ENCODE data around the gene PHLDA1. TPM values are rescaled to one million over a fixed set of nuclear protein-coding genes. Genes with fewer than 3 reads are reported as not detected.

PHLDA1 gene
- total RNA-seq, 2 experiments from 2014 or later = 6.5 TPM

- H3K36me3 ChIP-seq (ENCODE audit: insufficient read depth, low read length) = no peaks in the 10 kb centered on the region
- peaks cover 31% of the 10 kb centered on the region for H3K4me1 ChIP-seq (ENCODE audit: insufficient read depth, low read length)
- no peaks in the 10 kb centered on the region for H3K9me3 ChIP-seq (ENCODE audit: control insufficient read depth in 1 of 2, insufficient read depth in 1 of 2, low read length in 2 of 2)
- H3K27ac ChIP-seq (ENCODE audit: low read depth in 1 of 2, low read length in 2 of 2) = no peak overlapping the region
- POLR2A ChIA-PET = interaction anchor here (0.6 to 3.6 kb wide), 5 partner anchors 13 to 553 kb away, joined by 3 to 28 read pairs (median 18); partner anchors contain the start of genes GLIPR1 and KRR1
- Mint-ChIP-seq H3K27me3 (no peaks in the 10 kb centered on the region), H3K27ac (peak overlapping the region; percentile 82), H3K4me1 (ENCODE audit: low read depth) (peaks cover 48% of the 10 kb centered on the region), H3K36me3 (ENCODE audit: low read depth) (no peaks in the 10 kb centered on the region), H3K9me3 (no peaks in the 10 kb centered on the region), H3K4me3 (peak overlapping the region; percentile 88)
- DNase-seq = no peak
- no peaks in the 10 kb centered on the region for H3K27me3 ChIP-seq (ENCODE audit: control insufficient read depth in 1 of 2, insufficient read depth in 2 of 2, low read length in 2 of 2)
- no peak for TF ChIP-seq CTCF (IDR thresholded peaks at IDR 0.05)
- H3K4me3 ChIP-seq (ENCODE audit: low read length) = no peak overlapping the region
- intact Hi-C loops (cut with DNase I, micrococcal nuclease) = loop anchor here in 1 of 2 experiments (10.0 kb wide), 1 partner anchor 329 kb away; no protein-coding TSS in a partner anchor
- CTCF ChIA-PET = interaction anchor here (0.9 kb wide), 2 partner anchors 86 to 507 kb away, joined by 3 read pairs; no protein-coding TSS in a partner anchor
- ATAC-seq (ENCODE audit: poor library complexity) = no peak
Observed at GRCh38 chr12:76033081-76034011, 1.8 kb upstream of the PHLDA1 start.

GRCh38 chr12:76032043-76032981 lies 736 bp upstream of the PHLDA1 start:
- no peaks in the 10 kb centered on the region for H3K36me3 Mint-ChIP-seq (ENCODE audit: low read depth)
- peaks cover 28% of the 10 kb centered on the region for H3K4me1 ChIP-seq (ENCODE audit: insufficient read depth, low read length)
- no peaks in the 10 kb centered on the region for H3K27me3 ChIP-seq (ENCODE audit: control insufficient read depth in 1 of 2, insufficient read depth in 2 of 2, low read length in 2 of 2)
- H3K27ac ChIP-seq (ENCODE audit: low read depth in 1 of 2, low read length in 2 of 2) = peak overlapping the region; percentile 69 to 88
- no peaks in the 10 kb centered on the region for H3K36me3 ChIP-seq (ENCODE audit: insufficient read depth, low read length)
- intact Hi-C loops (cut with DNase I, micrococcal nuclease) = loop anchor here in 1 of 2 experiments (10.0 kb wide), 1 partner anchor 328 kb away; no protein-coding TSS in a partner anchor
- H3K27me3 Mint-ChIP-seq = no peaks in the 10 kb centered on the region
- POLR2A ChIA-PET = interaction anchor here (0.6 to 4.2 kb wide), 16 partner anchors 8 to 552 kb away, joined by 3 to 72 read pairs (median 4); partner anchors contain the start of genes BBS10, GLIPR1, KRR1 and NAP1L1
- TF ChIP-seq CTCF (IDR thresholded peaks at IDR 0.05) = no peak
- H3K9me3 ChIP-seq (ENCODE audit: control insufficient read depth in 1 of 2, insufficient read depth in 1 of 2, low read length in 2 of 2) = no peaks in the 10 kb centered on the region
- DNase-seq (peak in 9 of 14 experiments; percentile 2 to 68 (median 32)), ATAC-seq (ENCODE audit: poor library complexity) (peak; percentile 3)
- peak overlapping the region; percentile 82 for H3K27ac Mint-ChIP-seq
- H3K9me3 Mint-ChIP-seq = no peaks in the 10 kb centered on the region
- H3K4me3 Mint-ChIP-seq = peak overlapping the region; percentile 88
- CTCF ChIA-PET = interaction anchor here (0.6 to 2.2 kb wide), 25 partner anchors 11 to 698 kb away, joined by 3 to 28 read pairs (median 3); partner anchors contain the start of genes GLIPR1 and GLIPR1L1
- peak overlapping the region; percentile 92 for H3K4me3 ChIP-seq (ENCODE audit: low read length)
- peaks cover 47% of the 10 kb centered on the region for H3K4me1 Mint-ChIP-seq (ENCODE audit: low read depth)

GRCh38 chr12:76031081-76031413 lies 529 bp downstream of the PHLDA1 start:
- Histone ChIP-seq H3K36me3 (ENCODE audit: insufficient read depth, low read length) (no peaks in the 10 kb centered on the region), H3K4me3 (ENCODE audit: low read length) (peak overlapping the region; percentile 92), H3K27ac (ENCODE audit: low read depth in 1 of 2, low read length in 2 of 2) (peak overlapping the region in 1 of 2 donors; percentile 26), H3K27me3 (ENCODE audit: control insufficient read depth in 1 of 2, insufficient read depth in 2 of 2, low read length in 2 of 2) (no peaks in the 10 kb centered on the region), H3K9me3 (ENCODE audit: control insufficient read depth in 1 of 2, insufficient read depth in 1 of 2, low read length in 2 of 2) (no peaks in the 10 kb centered on the region), H3K4me1 (ENCODE audit: insufficient read depth, low read length) (peaks cover 26% of the 10 kb centered on the region)
- ChIA-PET POLR2A (interaction anchor here (0.6 to 4.2 kb wide), 12 partner anchors 10 to 550 kb away, joined by 3 to 72 read pairs (median 6); partner anchors contain the start of genes BBS10, GLIPR1, KRR1 and NAP1L1), CTCF (interaction anchor here (0.6 to 2.2 kb wide), 21 partner anchors 8 to 697 kb away, joined by 3 to 28 read pairs (median 4); partner anchors contain the start of gene GLIPR1L1)
- Mint-ChIP-seq H3K9me3 (no peaks in the 10 kb centered on the region), H3K4me3 (peak overlapping the region; percentile 88), H3K4me1 (ENCODE audit: low read depth) (peaks cover 43% of the 10 kb centered on the region), H3K27me3 (no peaks in the 10 kb centered on the region), H3K36me3 (ENCODE audit: low read depth) (no peaks in the 10 kb centered on the region), H3K27ac (peak overlapping the region; percentile 87)
- peak; percentile 14 for ATAC-seq (ENCODE audit: poor library complexity)
- no peak for TF ChIP-seq CTCF (IDR thresholded peaks at IDR 0.05)
- intact Hi-C loops (cut with DNase I, micrococcal nuclease) = loop anchor here (1.0 to 10.0 kb wide), 3 partner anchors 10 to 326 kb away; no protein-coding TSS in a partner anchor
- peak in 3 of 14 experiments; percentile 7 to 18 (median 18) for DNase-seq

Data from CD4-positive, alpha-beta T cell (primary cell).